Calu3 (cell line): ENCODE data around the gene KIF18B. TPM values are rescaled to one million over a fixed set of nuclear protein-coding genes. Genes with fewer than 3 reads are reported as not detected.
A peak's percentile ranks its signal among the peaks of the same experiment; 100 is the strongest.

Experiments used
- BruUV-seq: library from RNA; stranded (reverse); fragments of 400-500 nt; replicated peaks from 2 replicates; lab custom pipeline; 2021; lab: Mats Ljungman, UMichigan
- CTCF ChIA-PET: fragments of 300-600 bp; sonication (Branson Sonifier 250); formaldehyde crosslinking; loops from one replicate; lab custom pipeline; 2022; ENCODE audit warnings: antibody characterized with exemption; lab: Charles Lee
- DNase-seq: peaks from one replicate; pipeline ENCODE4 v3.0.0; 2022
- H3K27ac Mint-ChIP-seq: one replicate; pipeline ENCODE4 v1.8.0; 2022; ENCODE audit warnings: mixed read lengths; ENCODE audit not compliant: unreplicated experiment
- H3K27me3 Mint-ChIP-seq: one replicate; pipeline ENCODE4 v1.8.0; 2022; ENCODE audit warnings: mixed read lengths; ENCODE audit not compliant: unreplicated experiment
- H3K36me3 Mint-ChIP-seq: one replicate; pipeline ENCODE4 v1.8.0; 2022; ENCODE audit warnings: mild to moderate bottlenecking, moderate library complexity, mixed read lengths; ENCODE audit not compliant: insufficient read depth, unreplicated experiment
- H3K4me1 Mint-ChIP-seq: one replicate; pipeline ENCODE4 v1.8.0; 2022; ENCODE audit warnings: mild to moderate bottlenecking, low read depth, mixed read lengths; ENCODE audit not compliant: unreplicated experiment
- H3K4me3 Mint-ChIP-seq: one replicate; pipeline ENCODE4 v1.8.0; 2022; ENCODE audit warnings: mild to moderate bottlenecking, low read depth, moderate library complexity, mixed read lengths; ENCODE audit not compliant: unreplicated experiment
- H3K9me3 Mint-ChIP-seq: one replicate; pipeline ENCODE4 v1.8.0; 2022; ENCODE audit warnings: low read depth, mixed read lengths; ENCODE audit not compliant: unreplicated experiment
- intact Hi-C: fragments of 100-400 bp; cut with micrococcal nuclease; formaldehyde crosslinking; loops from one replicate; pipeline ENCODE4 v1.10.0; 2022; ENCODE audit not compliant: unreplicated experiment
- total RNA-seq: library from RNA; stranded (reverse); gene quantifications from 2 replicates; pipeline ENCODE4 v1.2.3, GENCODE V29; 2022
- TF ChIP-seq, protein P1 (sequence below): fragments of 200-600 bp; IDR thresholded peaks from one replicate; pipeline ENCODE4 v1.8.0; 2022; ENCODE audit warnings: antibody characterized with exemption; ENCODE audit not compliant: unreplicated experiment

Gene KIF18B
- total RNA-seq, 1 experiment from 2014 or later: 84.6 TPM

DNA sequence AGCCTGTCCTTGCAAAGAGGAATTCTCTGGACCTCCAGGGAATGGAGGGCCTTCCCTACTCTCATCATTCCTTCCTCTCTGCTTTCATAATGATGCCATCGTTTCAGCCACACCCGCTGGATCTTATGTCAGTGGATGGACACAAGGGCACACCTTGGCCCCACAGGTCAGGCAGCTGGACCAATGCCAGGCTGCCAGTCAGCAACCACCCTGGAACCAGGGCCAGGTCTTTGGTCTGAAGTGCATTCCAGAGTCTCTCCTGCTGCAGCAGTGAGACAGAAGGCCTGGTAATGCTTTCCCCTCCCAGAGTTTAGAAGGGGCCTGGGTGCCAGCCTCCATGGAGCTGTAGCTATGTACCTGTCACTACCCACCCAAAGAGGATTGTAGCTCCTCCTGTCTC, 13.1 kb upstream of the KIF18B start:
- H3K36me3 Mint-ChIP-seq: no peaks in the 10 kb centered on the region
- no peaks in the 10 kb centered on the region for H3K9me3 Mint-ChIP-seq
- BruUV-seq: no TSS peak
- peak; percentile 39 for DNase-seq
- peaks cover 34% of the 10 kb centered on the region for H3K27me3 Mint-ChIP-seq
- TF ChIP-seq, protein P1, sequence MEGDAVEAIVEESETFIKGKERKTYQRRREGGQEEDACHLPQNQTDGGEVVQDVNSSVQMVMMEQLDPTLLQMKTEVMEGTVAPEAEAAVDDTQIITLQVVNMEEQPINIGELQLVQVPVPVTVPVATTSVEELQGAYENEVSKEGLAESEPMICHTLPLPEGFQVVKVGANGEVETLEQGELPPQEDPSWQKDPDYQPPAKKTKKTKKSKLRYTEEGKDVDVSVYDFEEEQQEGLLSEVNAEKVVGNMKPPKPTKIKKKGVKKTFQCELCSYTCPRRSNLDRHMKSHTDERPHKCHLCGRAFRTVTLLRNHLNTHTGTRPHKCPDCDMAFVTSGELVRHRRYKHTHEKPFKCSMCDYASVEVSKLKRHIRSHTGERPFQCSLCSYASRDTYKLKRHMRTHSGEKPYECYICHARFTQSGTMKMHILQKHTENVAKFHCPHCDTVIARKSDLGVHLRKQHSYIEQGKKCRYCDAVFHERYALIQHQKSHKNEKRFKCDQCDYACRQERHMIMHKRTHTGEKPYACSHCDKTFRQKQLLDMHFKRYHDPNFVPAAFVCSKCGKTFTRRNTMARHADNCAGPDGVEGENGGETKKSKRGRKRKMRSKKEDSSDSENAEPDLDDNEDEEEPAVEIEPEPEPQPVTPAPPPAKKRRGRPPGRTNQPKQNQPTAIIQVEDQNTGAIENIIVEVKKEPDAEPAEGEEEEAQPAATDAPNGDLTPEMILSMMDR: no peak
- H3K27ac Mint-ChIP-seq: no peak overlapping the region
- H3K4me3 Mint-ChIP-seq: no peak overlapping the region
- intact Hi-C loops: no loop called here
- CTCF ChIA-PET: no interaction called here
- H3K4me1 Mint-ChIP-seq: peaks cover 8% of the 10 kb centered on the region

DNA sequence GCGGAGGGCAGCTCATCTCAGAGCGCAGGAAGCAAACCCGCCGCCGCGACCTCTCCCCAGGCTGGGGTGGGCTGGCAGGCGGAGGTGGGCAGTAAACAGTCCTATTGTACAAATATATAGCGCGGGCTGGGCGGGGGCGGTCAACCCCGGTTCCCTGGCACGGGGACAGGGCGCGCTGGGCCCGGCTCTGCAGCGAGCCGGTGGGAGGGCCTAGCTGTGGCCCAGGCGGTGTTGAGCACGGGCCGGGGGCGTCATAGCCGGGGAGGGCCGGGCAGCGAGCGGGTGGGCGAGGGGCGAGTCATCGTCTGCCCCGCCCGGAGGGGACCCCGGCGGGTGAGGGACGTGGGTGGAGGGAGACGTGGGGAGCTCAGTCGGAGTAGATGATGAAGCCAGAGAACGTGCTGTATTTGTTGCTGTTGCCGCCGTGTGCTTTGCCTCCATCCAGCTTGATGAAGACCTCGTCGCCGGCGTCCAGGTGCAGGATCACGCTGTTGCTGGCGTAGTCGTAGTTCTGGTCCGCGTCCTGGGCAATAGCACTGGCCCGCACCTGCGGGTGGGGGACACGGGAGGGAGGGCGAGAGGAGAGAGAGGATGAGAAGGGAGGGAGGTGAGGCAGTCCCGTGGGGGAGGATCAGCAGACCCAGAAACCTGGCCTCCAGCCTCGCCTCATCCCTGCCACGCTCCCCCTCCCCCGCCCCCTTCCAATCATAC, 12.4 kb upstream of the KIF18B start:
- TF ChIP-seq, protein P1: no peak
- Mint-ChIP-seq H3K4me3 (no peak overlapping the region), H3K9me3 (no peaks in the 10 kb centered on the region), H3K27me3 (peaks cover 34% of the 10 kb centered on the region), H3K36me3 (no peaks in the 10 kb centered on the region), H3K27ac (no peak overlapping the region), H3K4me1 (peaks cover 8% of the 10 kb centered on the region)
- intact Hi-C loops: no loop called here
- BruUV-seq: no TSS peak
- CTCF ChIA-PET: interaction anchor here (0.6 kb wide), 1 partner anchor 8 kb away, joined by 3 read pairs; the partner anchor contains the start of gene C1QL1
- no peak for DNase-seq

DNA sequence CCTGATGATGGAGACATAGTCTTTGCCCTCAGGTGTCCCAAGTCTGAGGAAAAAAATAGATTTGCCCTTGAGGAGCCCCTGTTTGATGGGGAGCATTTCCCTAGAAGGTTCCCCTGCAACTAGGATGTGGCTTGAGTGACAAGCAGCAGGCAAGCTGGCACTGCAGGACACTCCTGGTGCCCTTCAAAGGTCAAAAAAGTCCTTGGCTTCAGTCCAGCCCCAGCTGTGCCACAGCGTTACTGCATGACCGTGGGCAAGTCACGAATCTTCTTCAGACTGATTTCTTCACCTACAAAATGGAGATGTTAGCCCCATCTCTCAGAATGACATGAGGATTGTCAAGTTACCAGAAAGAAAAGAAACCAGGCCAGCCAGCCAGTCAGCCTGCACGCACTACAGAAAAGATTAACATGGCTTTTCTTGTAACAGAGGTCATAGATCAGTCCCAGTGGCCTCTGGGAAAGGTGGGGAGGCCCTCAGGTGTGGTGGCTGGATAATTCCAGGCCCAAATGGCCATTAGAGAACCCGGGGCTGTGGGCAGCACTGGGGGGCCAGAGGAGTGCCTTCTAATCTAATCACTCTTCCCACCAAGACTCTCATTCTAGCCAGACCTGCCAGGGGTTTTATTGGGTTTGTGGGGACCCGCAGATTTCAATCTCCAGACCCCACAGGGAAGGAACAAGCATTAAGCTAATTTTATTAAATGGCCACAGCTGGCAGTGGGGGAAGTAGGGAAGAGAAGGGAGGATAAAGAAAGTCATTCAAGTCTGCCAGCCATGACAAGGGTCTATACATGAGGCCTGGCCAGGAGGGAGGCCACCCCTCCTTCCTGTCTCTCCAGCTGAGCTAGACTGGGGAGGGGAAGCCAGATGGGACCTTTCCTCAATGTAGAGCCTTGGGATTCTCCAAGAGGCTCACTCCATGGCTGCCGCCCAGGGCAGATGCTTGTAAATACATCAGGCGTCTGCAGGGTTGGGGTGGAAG, 9.7 kb upstream of the KIF18B start:
- H3K27me3 Mint-ChIP-seq: peaks cover 38% of the 10 kb centered on the region
- TF ChIP-seq, protein P1: no peak
- no TSS peak for BruUV-seq
- H3K4me1 Mint-ChIP-seq: peaks cover 8% of the 10 kb centered on the region
- no peaks in the 10 kb centered on the region for H3K36me3 Mint-ChIP-seq
- no peak for DNase-seq
- H3K9me3 Mint-ChIP-seq: no peaks in the 10 kb centered on the region
- intact Hi-C loops: no loop called here
- no peak overlapping the region for H3K27ac Mint-ChIP-seq
- CTCF ChIA-PET: interaction anchor here (0.5 kb wide), 1 partner anchor 42 kb away, joined by 7 read pairs; the partner anchor contains the start of gene GFAP
- H3K4me3 Mint-ChIP-seq: no peak overlapping the region

DNA sequence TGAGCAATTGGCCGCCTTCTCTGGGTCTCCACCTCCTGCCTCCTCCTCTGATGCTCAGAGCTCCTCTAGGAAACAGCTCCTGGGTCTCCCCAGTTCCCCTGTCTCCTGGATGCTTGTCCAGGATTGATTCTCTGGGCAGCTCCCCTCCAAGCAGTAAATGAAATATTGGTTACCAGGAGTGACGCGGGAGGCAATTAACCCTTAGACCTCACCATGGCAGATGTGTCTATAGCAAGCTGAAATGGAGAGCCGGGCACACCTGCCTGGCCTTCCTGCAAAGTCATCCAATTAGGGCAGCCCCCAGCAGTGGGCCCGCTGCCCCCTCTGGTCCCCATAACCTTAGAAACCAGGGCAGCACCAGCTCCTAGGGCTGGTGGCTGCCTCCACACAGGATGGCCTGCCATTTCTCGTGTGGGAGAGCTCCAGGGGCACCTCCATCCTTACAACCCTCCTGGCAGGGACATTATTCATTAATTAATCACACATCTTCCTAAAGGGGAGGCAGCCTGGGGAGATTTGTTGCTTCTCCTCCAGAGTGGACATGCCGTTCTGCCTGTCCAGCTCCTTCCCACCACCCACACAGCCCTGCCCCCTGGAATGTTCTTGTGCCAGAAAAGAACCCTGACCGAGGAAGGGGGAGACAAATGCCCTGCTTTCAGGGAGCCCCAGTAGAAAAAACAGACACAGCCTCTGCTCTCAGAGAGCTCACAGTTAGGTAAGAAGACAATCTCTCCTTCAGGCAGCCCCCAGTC, 8.3 kb upstream of the KIF18B start:
- CTCF ChIA-PET: interaction anchor here (0.5 to 0.9 kb wide), 6 partner anchors 9 to 832 kb away, joined by 3 to 14 read pairs (median 6); partner anchors contain the start of genes C1QL1 and HDAC5
- BruUV-seq: no TSS peak

More for the DNA sequence above, 8.3 kb upstream of the KIF18B start:
- Mint-ChIP-seq H3K27ac (no peak overlapping the region), H3K9me3 (no peaks in the 10 kb centered on the region), H3K27me3 (peaks cover 40% of the 10 kb centered on the region), H3K36me3 (no peaks in the 10 kb centered on the region), H3K4me1 (peaks cover 6% of the 10 kb centered on the region), H3K4me3 (no peak overlapping the region)
- intact Hi-C loops: no loop called here
- TF ChIP-seq, protein P1: no peak
- no peak for DNase-seq
